Lower lobe of right lung (tissue), 2 donors: ENCODE results near the gene TJP2. TPM values are rescaled to one million over a fixed set of nuclear protein-coding genes. Genes with fewer than 3 reads are reported as not detected.
A peak's percentile ranks its signal among the peaks of the same experiment; 100 is the strongest.

Experiments
- ATAC-seq, 2 donors: fragments of 200-7000 bp; cut with Tn5 transposase; one replicate each; pipeline ENCODE4 v1.9.1; 2020 to 2022; ENCODE audit warnings: mild to moderate bottlenecking in 2 of 2, moderate library complexity in 2 of 2
- DNase-seq: peaks from one replicate; pipeline ENCODE4 v3.0.0-alpha.2; 2020
- H3K27ac ChIP-seq: fragments of 200-600 bp; one replicate; pipeline ENCODE4 v1.8.0; 2022
- H3K27me3 ChIP-seq: fragments of 200-600 bp; one replicate; pipeline ENCODE4 v1.8.0; 2022; ENCODE audit warnings: low read depth
- H3K36me3 ChIP-seq: fragments of 200-600 bp; one replicate; pipeline ENCODE4 v1.8.0; 2022; ENCODE audit warnings: mild to moderate bottlenecking
- H3K4me1 ChIP-seq: fragments of 200-600 bp; one replicate; pipeline ENCODE4 v1.8.0; 2022
- H3K4me3 ChIP-seq: fragments of 200-600 bp; one replicate; pipeline ENCODE4 v1.8.0; 2022; ENCODE audit warnings: mild to moderate bottlenecking
- H3K9me3 ChIP-seq: fragments of 200-600 bp; one replicate; pipeline ENCODE4 v1.8.0; 2022
- CTCF ChIP-seq: fragments of 200-600 bp; IDR thresholded peaks from one replicate; pipeline ENCODE4 v1.8.0; 2022; ENCODE audit warnings: antibody characterized with exemption, mild to moderate bottlenecking
- intact Hi-C: fragments of 100-400 bp; cut with DNase I; formaldehyde crosslinking; loops from one replicate; pipeline ENCODE4 v1.11.0; 2022
- total RNA-seq: library from RNA; stranded (reverse); fragmentation: NEBNext Ultra II Directional; extraction: Animal tissue kit (Norgen Biotek cat#: 25700); gene quantifications from one replicate; pipeline ENCODE4 v1.2.1, GENCODE V29; 2021
- donor health status: DM: no; HTN: yes; CAD: no; lungs with severe emphysema.

The TJP2 gene
- total RNA-seq, 1 donor from 2014 or later, result 124 TPM

- no peak for TF ChIP-seq CTCF
- ATAC-seq, result peak in 1 of 2 donors; percentile 35
- Histone ChIP-seq H3K4me3 (no peak overlapping the region), H3K27me3 (no peaks in the 10 kb centered on the region), H3K27ac (no peak overlapping the region), H3K4me1 (no peaks in the 10 kb centered on the region), H3K9me3 (no peaks in the 10 kb centered on the region), H3K36me3 (peaks cover 98% of the 10 kb centered on the region)
- intact Hi-C loops, result no loop called here
- DNase-seq, result no peak
Observed at GRCh38 chr9:69229367-69229766, 55.3 kb downstream of the TJP2 start.

DNA sequence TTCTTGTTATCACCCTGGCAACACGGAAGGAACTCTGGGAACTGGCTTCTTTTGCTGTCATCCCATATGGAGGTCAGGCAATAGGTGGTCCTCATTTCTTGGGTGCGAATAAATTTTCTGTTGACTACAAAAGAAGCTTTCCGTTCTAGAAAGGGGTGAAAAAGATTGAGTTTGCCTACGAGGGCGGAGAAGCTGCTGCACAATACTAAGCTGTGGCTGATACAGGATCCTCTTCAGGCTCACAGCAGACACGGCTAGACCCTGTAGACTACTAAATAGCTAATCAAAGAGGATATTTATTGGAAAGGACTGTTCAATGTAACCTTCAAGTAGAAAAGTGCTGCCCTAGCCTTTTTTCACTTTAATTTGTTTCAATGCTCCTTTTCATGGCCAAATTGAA is 58.1 kb downstream of the TJP2 start:
- no peaks in the 10 kb centered on the region for H3K9me3 ChIP-seq
- H3K4me1 ChIP-seq, result no peaks in the 10 kb centered on the region
- H3K4me3 ChIP-seq, result no peak overlapping the region
- DNase-seq (no peak), ATAC-seq (no peak)
- TF ChIP-seq CTCF, result no peak
- intact Hi-C loops, result no loop called here
- H3K27ac ChIP-seq, result no peak overlapping the region
- peaks cover 95% of the 10 kb centered on the region for H3K36me3 ChIP-seq
- H3K27me3 ChIP-seq, result no peaks in the 10 kb centered on the region

DNA sequence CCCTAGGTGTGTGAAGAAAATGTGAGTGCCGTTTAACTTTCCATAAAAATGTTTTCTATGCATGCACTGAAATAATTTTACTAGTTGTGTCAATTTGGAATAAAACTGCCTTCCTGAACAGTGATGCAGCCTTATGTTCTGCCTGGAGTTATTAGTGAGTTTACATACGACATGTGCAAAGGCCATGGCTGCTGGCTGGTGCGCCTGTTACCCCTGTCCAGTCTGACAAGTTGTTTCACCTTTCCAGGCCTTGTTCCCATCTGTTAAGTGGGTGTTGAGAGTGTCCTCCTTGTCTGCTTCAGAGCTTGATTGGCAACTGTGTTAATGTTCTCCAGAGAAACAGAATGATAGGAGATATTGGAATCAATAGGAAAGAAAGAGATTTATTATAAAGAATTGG is 60.6 kb downstream of the TJP2 start:
- DNase-seq (no peak), ATAC-seq (no peak)
- intact Hi-C loops, result no loop called here
- no peaks in the 10 kb centered on the region for H3K4me1 ChIP-seq
- no peak for TF ChIP-seq CTCF
- no peak overlapping the region for H3K4me3 ChIP-seq
- no peak overlapping the region for H3K27ac ChIP-seq
- no peaks in the 10 kb centered on the region for H3K27me3 ChIP-seq
- H3K36me3 ChIP-seq, result peaks cover 95% of the 10 kb centered on the region
- H3K9me3 ChIP-seq, result no peaks in the 10 kb centered on the region

DNA sequence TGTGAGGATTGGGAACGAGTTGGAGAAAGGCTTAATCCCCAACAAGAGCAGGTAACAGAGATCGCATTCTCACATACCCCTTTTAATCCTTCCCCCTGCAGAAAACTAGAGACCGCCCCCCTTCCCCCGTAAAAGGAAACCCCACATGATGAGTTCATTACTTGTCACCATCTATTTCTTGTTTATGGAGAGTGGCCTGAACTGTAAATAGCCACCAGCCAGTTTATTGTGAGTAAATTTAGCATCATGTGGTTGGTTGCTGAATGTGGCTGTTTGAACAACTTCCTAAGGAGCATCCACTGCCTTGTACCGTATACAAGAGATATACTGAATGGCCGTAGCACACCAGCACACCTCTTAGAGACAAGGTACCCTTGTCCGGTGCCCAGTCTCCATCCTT is 62.1 kb downstream of the TJP2 start:
- H3K36me3 ChIP-seq, result peaks cover 95% of the 10 kb centered on the region
- intact Hi-C loops, result no loop called here
- H3K9me3 ChIP-seq, result no peaks in the 10 kb centered on the region

DNA sequence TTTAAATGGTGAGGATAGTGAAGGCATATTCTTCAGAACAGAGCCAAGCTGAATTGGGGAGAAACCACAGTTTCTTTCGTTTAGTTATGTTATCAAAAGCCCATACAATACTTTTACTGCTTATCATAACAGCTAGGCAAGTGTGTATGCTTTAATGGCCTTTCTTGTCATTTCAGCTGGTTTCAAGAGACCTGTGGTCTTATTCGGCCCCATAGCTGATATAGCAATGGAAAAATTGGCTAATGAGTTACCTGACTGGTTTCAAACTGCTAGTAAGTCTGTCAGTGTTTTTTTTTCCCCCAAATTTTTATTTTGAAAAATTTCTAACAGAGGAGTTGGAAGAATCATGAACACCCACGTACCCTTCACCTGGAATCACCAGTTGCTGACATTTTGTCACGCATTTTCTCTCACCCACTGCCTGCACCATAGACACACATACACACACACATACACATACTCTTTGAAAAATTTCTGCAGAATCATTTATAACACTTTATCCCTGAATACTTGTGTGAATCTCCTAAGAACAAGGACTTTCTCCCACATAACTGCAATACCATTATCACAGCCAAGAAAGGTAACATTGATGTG is 63.7 kb downstream of the TJP2 start:
- H3K27me3 ChIP-seq, result no peaks in the 10 kb centered on the region
- H3K9me3 ChIP-seq, result no peaks in the 10 kb centered on the region
- DNase-seq (no peak), ATAC-seq (no peak)
- no peak overlapping the region for H3K4me3 ChIP-seq
- intact Hi-C loops, result no loop called here
- H3K4me1 ChIP-seq, result no peaks in the 10 kb centered on the region
- TF ChIP-seq CTCF, result no peak
- peaks cover 94% of the 10 kb centered on the region for H3K36me3 ChIP-seq
- no peak overlapping the region for H3K27ac ChIP-seq

More for the DNA sequence above, 62.1 kb downstream of the TJP2 start:
- ATAC-seq (no peak), DNase-seq (no peak)
- no peak overlapping the region for H3K4me3 ChIP-seq
- no peak overlapping the region for H3K27ac ChIP-seq
- no peak for TF ChIP-seq CTCF
- no peaks in the 10 kb centered on the region for H3K27me3 ChIP-seq
- no peaks in the 10 kb centered on the region for H3K4me1 ChIP-seq

DNA sequence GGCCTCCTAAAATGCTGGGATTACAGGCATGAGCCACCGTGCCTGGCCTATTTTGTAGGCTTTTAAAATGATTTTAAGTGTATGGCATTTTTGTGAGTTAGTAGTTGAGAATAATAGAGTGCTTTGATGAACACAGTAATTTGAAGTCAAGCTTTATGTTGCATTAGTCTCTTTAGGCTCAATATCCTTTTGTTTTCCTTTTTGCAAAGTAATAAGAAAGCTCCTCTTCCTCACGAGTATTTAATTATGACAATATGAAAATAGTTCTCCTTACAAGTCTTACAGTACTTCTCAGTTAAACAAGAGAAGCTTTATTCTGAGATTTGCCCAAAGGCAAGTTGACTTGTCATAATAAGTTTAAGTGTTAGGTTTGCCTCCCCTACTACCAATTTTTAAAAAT is 69.0 kb downstream of the TJP2 start:
- peaks cover 76% of the 10 kb centered on the region for H3K36me3 ChIP-seq
- no peak for ATAC-seq
- intact Hi-C loops, result no loop called here
- no peak overlapping the region for H3K4me3 ChIP-seq
- DNase-seq, result no peak
- TF ChIP-seq CTCF, result no peak
- H3K4me1 ChIP-seq, result no peaks in the 10 kb centered on the region
- no peaks in the 10 kb centered on the region for H3K9me3 ChIP-seq
- H3K27me3 ChIP-seq, result no peaks in the 10 kb centered on the region
- H3K27ac ChIP-seq, result no peak overlapping the region
